GM12878 (cell line): ENCODE results near the gene RHBG. TPM values are rescaled to one million over a fixed set of nuclear protein-coding genes. Genes with fewer than 3 reads are reported as not detected.

Experiments
- ATAC-seq: fragments of 200-7000 bp; cut with Tn5 transposase; 3 replicates; pipeline ENCODE4 v1.9.1; 2020; ENCODE audit warnings: mild to moderate bottlenecking, moderate library complexity
- BruUV-seq: library from RNA; stranded (reverse); fragments of 400-500 nt; replicated peaks from 2 replicates; lab custom pipeline; 2021; lab: Mats Ljungman, UMichigan
- CTCF ChIA-PET: fragments of 300-600 bp; sonication (Branson Sonifier 250); formaldehyde crosslinking; extraction: SDS; loops from one replicate; lab custom pipeline; 2021; ENCODE audit warnings: inconsistent platforms; lab: Yijun Ruan, JAX
- POLR2A ChIA-PET: fragments of 350-600 bp; formaldehyde crosslinking; extraction: SDS; loops from one replicate; lab custom pipeline; 2021; ENCODE audit warnings: inconsistent platforms; lab: Charles Lee
- RAD21 ChIA-PET: fragments of 300-600 bp; sonication (Branson Sonifier 250); formaldehyde crosslinking; loops from one replicate; lab custom pipeline; 2023; ENCODE audit warnings: antibody characterized with exemption; ENCODE audit not compliant: unreplicated experiment; lab: Charles Lee
- SMC1A ChIA-PET: fragments of 300-600 bp; sonication (Branson Sonifier 250); formaldehyde crosslinking; loops from one replicate; lab custom pipeline; 2023; ENCODE audit not compliant: unreplicated experiment, uncharacterized antibody; lab: Charles Lee
- DNase-seq: peaks from one replicate; pipeline ENCODE4 v3.0.0-alpha.2; 2011; ENCODE audit warnings: low read depth, low spot score
- FAIRE-seq: peaks from 3 replicates; lab custom pipeline; 2011; peaks lifted over from hg19 to GRCh38; lab: Jason Lieb, UNC
- H2AFZ ChIP-seq: 2 replicates; pipeline ENCODE4 v1.6.0; 2011; ENCODE audit warnings: low read depth, low read length, control low read depth; ENCODE audit not compliant: control insufficient read depth
- H3K27ac ChIP-seq: 2 replicates; pipeline ENCODE4 v1.5.1; 2011; ENCODE audit warnings: control low read depth; ENCODE audit not compliant: control insufficient read depth, insufficient read depth
- H3K27me3 ChIP-seq, 2 experiments: replicated peaks in 1 of 2; 2 replicates each; pipeline versions ENCODE4 v1.6.0 to v1.6.1; 2011; ENCODE audit warnings: low read length in 1 of 2; ENCODE audit not compliant: control insufficient read depth in 2 of 2, insufficient read depth in 2 of 2
- H3K36me3 ChIP-seq, 2 experiments: 2 replicates each; pipeline ENCODE4 v1.5.1; 2011; ENCODE audit warnings: low read length in 1 of 2; ENCODE audit not compliant: control insufficient read depth in 2 of 2, insufficient read depth in 2 of 2
- H3K4me1 ChIP-seq: 2 replicates; pipeline ENCODE4 v1.6.1; 2011; ENCODE audit warnings: mild to moderate bottlenecking, low read length, moderate library complexity, mixed read lengths; ENCODE audit not compliant: control insufficient read depth, insufficient read depth
- H3K4me2 ChIP-seq: 2 replicates; pipeline ENCODE4 v1.6.0; 2011; ENCODE audit warnings: control low read depth; ENCODE audit not compliant: control insufficient read depth, insufficient read depth
- H3K4me3 ChIP-seq: fragments of 200-600 bp; sonication (generic); 2 replicates; pipeline ENCODE4 v1.5.1; 2016
- H3K79me2 ChIP-seq: 2 replicates; pipeline ENCODE4 v1.6.0; 2011; ENCODE audit warnings: low read length; ENCODE audit not compliant: control insufficient read depth, insufficient read depth
- H3K9ac ChIP-seq: 2 replicates; pipeline ENCODE4 v1.8.0; 2011; ENCODE audit warnings: low read length, control low read depth, mixed read lengths; ENCODE audit not compliant: control insufficient read depth, insufficient read depth
- H3K9me3 ChIP-seq: replicated peaks from 3 replicates; pipeline ENCODE4 v1.5.1; 2011; ENCODE audit warnings: mild to moderate bottlenecking, low read length; ENCODE audit not compliant: control insufficient read depth, insufficient read depth
- H4K20me1 ChIP-seq: 2 replicates; pipeline ENCODE4 v1.6.0; 2011; ENCODE audit not compliant: control insufficient read depth, insufficient read depth
- ASH2L ChIP-seq: fragments of 300-600, 200-600 bp; sonication (generic); IDR thresholded peaks from 2 replicates; pipeline ENCODE4 v1.6.1; 2017; ENCODE audit warnings: low read depth, mild to moderate bottlenecking, borderline replicate concordance
- ELK1 ChIP-seq: IDR thresholded peaks from 2 replicates; pipeline ENCODE4 v1.6.1; 2012; ENCODE audit warnings: low read depth, low read length, improper control_type of control experiment
- MEF2B ChIP-seq: fragments of 450-650 bp; IDR thresholded peaks from 2 replicates; pipeline ENCODE4 v1.6.1; 2018; ENCODE audit warnings: mild to moderate bottlenecking, moderate library complexity; ENCODE audit not compliant: partially characterized antibody, poor library complexity, severe bottlenecking
- NFXL1 ChIP-seq: fragments of 450-650 bp; IDR thresholded peaks from 2 replicates; pipeline ENCODE4 v1.6.1; 2017; ENCODE audit warnings: antibody characterized with exemption, mild to moderate bottlenecking, borderline replicate concordance
- SMC3 ChIP-seq: IDR thresholded peaks from 2 replicates; pipeline ENCODE4 v1.6.1; 2011; ENCODE audit warnings: low read length, improper control_type of control experiment, borderline replicate concordance
- SP1 ChIP-seq: IDR thresholded peaks from one replicate; pipeline ENCODE4 v1.6.1; 2011; ENCODE audit warnings: low read depth, low read length
- USF2 ChIP-seq: IDR thresholded peaks from 2 replicates; pipeline ENCODE4 v1.6.1; 2011; ENCODE audit warnings: low read depth, low read length, improper control_type of control experiment, borderline replicate concordance
- WGBS: methylation state at CpG from one replicate; pipeline ENCODE4 v1.1.6; 2016; ENCODE audit warnings: low lambda C conversion rate; ENCODE audit not compliant: insufficient replicate concordance, insufficient coverage; ENCODE audit errors: missing lambda C conversion rate; 5-methylcytosine and 5-hydroxymethylcytosine counted together
- in situ Hi-C: fragments of 300-500 bp; cut with MboI; formaldehyde crosslinking; loops from 9 replicates; pipeline ENCODE4 v1.14.3; 2018; ENCODE audit warnings: mixed read lengths
- intact Hi-C: fragments of 100-400 bp; cut with micrococcal nuclease; formaldehyde crosslinking; loops from one replicate; pipeline ENCODE4 v1.14.2; 2022; ENCODE audit not compliant: unreplicated experiment
- polyA plus RNA-seq, 11 experiments: library from polyadenylated mRNA; depleted of rRNA in 4 of 11; unstranded in 6 of 11; stranded (reverse) in 5 of 11; fragments of >200 nt; fragmentation: Nextera tagmentation in 4 of 11; fragmentation: Illumina TruSeq in 1 of 11; extraction: Ambion mirVana in 4 of 11; extraction: Trizol in 1 of 11; gene quantifications; 1 replicate in 1 of 11; 2 replicates in 10 of 11; pipeline versions ENCODE4 v1.2.1 to v1.2.3, GENCODE V29; 2011 to 2016; ENCODE audit warnings: inconsistent platforms in 2 of 11, missing spikeins in 2 of 11, low read depth in 1 of 11
- total RNA-seq, 4 experiments: library from RNA; depleted of rRNA in 3 of 4; stranded (reverse); fragments of >200 nt in 3 of 4; fragmentation: Illumina TruSeq in 1 of 4; extraction: Trizol in 1 of 4; gene quantifications; 2 replicates each; pipeline versions ENCODE4 v1.2.1 to v1.2.3, GENCODE V29; 2013 to 2021

RHBG gene
- total and polyA plus RNA-seq, 10 of the 15 experiments (the other 5 are each of a cell fraction or from before 2014, with no cell fraction given): not detected

GRCh38 chr1:156423422-156424352 lies 54.7 kb downstream of the RHBG start (continued):
- TF ChIP-seq ELK1 (no peak), ASH2L (no peak), NFXL1 (no peak), MEF2B (no peak), SMC3 (no peak)

DNA sequence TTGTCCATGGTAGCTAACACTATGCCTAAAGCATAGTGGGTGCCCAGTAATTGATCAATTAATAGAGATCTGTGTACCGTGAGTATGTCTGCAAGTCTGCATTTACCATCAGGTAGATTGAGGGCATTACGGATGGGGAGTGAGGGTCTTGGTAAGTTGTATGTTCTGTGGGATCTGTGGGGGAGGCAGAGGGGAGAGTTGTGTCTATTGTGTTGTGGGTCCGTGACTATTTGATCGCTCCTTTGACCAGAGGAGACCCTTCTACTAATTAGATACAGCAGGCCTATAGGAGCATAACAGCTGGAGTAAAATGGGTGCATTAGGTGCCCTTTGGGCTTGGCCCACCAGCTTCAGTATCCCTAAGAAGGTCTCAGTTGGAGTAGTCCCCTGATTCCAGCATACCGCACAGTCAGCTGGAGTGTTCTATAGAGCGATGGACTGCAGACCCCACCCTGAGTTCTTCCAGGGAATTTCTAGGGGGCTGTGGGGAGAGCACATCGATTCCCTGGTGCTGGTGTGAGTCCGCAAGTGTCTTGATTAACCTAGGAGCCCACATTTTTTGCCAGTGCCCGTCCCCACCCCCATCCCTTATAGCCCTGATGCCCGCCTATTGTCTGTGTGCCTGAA lies 55.9 kb downstream of the RHBG start:
- ChIA-PET CTCF (interaction anchor here (0.9 to 3.5 kb wide), 3 partner anchors 21 to 39 kb away, joined by 3 to 18 read pairs (median 8); no protein-coding TSS in a partner anchor), SMC1A (interaction anchor here (2.9 kb wide), 1 partner anchor 39 kb away, joined by 10 read pairs; no protein-coding TSS in a partner anchor), POLR2A (no interaction called here), RAD21 (no interaction called here)
- H3K9ac ChIP-seq: no peak overlapping the region
- in situ Hi-C loops (no loop called here), intact Hi-C loops (no loop called here)
- no peak overlapping the region for H3K4me3 ChIP-seq
- H3K27me3 ChIP-seq: peaks cover 10 to 23% of the 10 kb centered on the region in 2 experiments
- H3K9me3 ChIP-seq: no peaks in the 10 kb centered on the region
- 38% methylated on average over 10 of the region's 10 CpGs for WGBS
- TF ChIP-seq USF2 (no peak), SP1 (no peak)
- no peak overlapping the region for H3K27ac ChIP-seq
- H3K4me2 ChIP-seq: no peak overlapping the region
- no peak overlapping the region for H2AFZ ChIP-seq
- FAIRE-seq (no peak), DNase-seq (no peak), ATAC-seq (no peak)
- peaks cover 8% of the 10 kb centered on the region for H3K4me1 ChIP-seq
- no peaks in the 10 kb centered on the region for H3K79me2 ChIP-seq
- no peaks in the 10 kb centered on the region for H3K36me3 ChIP-seq
- no TSS peak for BruUV-seq
- H4K20me1 ChIP-seq: no peaks in the 10 kb centered on the region; the same call in 1 of the 2 replicates
